ENCODE data around the gene CAST.

The CAST gene

GRCh38 chr5:96642281-96642640 lies 19.9 kb upstream of the CAST start:
- no peak for DNase-seq (ENCODE audit: low read depth)

GRCh38 chr5:96645091-96645490 lies 17.1 kb upstream of the CAST start:
- no peak for DNase-seq (ENCODE audit: low read depth)

DNA sequence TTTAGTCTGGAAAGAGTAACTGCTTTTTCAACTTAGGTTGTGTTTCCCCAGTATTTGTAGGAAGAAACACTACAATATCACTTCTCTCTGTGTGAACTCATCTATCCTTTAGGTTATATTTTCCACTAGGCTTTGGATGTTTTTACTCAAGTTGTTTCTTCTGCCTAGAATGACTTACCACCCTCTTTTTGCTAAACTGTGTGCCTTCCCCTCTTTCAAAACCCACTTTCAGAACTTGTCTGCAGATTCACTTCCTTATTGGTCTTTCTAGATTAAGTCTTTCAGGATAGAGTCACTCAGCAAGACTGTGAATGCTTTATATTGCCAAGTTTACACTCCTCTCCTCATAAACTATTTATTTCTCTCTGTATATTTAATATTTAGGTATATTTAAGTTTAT lies 14.2 kb upstream of the CAST start:
- DNase-seq (ENCODE audit: low read depth): no peak

DNA sequence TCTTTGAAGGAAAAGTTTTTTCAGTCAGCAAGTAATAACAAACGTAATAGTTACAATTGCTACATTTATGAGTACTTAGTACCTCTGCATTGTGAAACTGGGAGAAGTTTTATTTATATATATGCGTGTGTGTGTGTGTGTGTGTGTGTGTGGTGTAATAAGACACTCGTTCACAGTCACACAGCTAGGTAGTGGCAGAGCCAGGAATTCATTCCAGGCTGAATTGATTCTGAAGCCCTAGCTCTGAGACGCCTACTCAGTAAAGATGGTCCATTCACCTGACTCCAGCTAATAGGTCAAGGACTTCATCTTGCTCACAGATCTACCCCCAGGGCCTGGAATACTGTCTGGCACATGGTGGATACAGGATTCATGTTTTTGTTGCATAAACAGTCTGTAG lies 13.6 kb upstream of the CAST start:
- DNase-seq (ENCODE audit: low read depth): no peak

DNA sequence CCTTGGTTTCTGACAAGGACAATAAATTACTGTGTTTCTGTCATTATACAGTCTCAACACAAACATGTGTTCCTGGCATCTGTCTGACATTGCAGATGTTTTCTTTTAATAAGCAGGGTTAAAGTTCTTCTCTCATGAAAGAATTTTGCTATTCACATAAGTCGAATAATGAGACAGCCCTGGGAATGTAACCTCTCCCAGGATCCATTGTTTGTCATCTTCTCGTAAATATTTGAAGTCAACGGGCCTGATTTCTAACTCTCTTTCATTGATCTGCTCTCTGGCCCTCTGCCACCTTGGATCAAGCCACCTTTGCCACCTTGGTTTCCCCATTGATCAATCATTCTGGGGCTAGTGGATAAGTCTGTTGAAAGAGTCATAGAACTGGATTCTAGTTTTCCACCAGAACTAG lies 12.9 kb upstream of the CAST start:
- no peak for DNase-seq (ENCODE audit: low read depth)

DNA sequence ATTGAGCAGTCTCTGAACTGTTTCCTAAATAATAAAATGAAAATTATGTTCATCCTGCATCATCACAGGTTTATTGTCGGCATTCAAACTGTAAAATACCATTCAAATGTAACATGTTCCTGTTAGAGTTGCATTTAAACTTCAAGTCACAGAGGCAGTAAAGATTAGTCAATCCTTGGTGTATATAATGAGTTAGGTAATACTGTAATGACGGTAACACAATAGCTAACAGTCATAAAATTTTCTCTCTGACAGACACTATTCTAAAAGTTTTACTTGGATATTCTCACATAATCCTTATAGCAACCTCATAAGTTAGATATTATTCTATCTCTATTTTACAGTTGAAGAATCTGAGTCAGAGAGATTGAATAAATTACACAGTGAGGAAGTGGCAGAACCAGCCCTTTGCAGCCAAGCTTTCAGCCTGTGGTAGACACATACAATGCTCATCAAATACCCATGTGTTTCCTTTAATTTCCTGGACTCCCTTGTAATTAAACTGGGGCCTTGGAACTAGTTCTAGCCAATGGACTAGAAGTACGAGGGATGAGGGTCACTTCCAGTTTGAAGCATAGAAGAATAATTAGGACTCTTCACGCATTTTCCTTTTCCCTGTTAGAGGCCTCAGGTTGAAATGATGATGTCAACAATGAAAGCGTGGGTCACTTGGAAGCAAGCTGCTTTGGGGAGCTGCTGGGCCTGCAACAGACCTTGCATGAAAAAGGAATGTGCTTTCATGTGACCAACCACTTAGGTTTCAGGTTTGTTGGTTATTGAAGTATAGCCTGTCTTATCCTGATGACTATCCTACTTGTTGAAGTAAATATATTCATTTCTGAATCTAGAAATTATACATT lies 12.3 kb upstream of the CAST start:
- DNase-seq (ENCODE audit: low read depth): no peak

- DNase-seq (ENCODE audit: low read depth): no peak
These were observed 11.1 kb upstream of the CAST start for GRCh38 chr5:96651047-96651446.

- no peak for DNase-seq (ENCODE audit: low read depth)
These were observed 10.0 kb upstream of the CAST start for GRCh38 chr5:96651948-96652753.

GRCh38 chr5:96652769-96653454 lies 9.3 kb upstream of the CAST start:
- no peak for DNase-seq (ENCODE audit: low read depth)

DNA sequence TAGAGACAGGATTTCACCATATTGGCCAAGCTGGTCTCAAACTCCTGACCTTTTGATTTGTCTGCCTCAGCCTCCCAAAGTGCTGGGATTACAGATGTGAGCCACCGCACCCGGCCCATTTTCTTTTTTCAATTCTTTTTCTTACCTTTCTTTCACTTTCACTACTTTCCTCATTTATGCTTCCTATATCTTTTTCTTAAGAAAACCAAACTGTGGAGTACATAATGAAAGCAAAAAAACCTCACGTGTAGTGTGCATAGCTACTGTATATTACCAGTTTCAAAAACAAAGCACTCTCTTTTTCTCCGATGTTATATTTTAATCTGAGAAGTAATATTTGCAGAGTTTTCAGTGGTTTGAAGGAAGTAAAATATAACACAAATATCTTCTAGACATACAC lies 8.0 kb upstream of the CAST start:
- DNase-seq (ENCODE audit: low read depth): no peak

GRCh38 chr5:96655085-96655484 lies 7.1 kb upstream of the CAST start:
- no peak for DNase-seq (ENCODE audit: low read depth)

DNA sequence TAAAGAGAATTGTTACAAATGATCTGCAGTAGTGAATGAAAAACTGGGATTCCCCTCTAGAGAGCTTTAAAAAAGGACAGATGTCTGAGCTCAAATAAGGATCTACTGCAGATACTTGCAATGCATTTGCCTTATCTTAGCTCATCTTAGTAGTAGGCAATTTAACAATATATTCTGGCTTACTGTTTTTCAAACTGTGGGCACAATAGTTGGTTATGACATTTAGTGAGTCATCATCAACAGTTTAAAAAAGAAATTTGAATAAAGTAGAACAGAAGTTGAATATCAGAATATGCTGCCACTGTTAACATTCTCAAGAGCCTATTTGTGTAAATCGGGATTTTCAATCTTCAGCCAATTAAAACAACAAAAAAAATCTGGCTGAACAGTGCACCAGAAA lies 6.7 kb upstream of the CAST start:
- no peak for DNase-seq (ENCODE audit: low read depth)

- DNase-seq (ENCODE audit: low read depth): peak; percentile 89
These were observed 5.1 kb upstream of the CAST start for GRCh38 chr5:96657068-96657467.

DNA sequence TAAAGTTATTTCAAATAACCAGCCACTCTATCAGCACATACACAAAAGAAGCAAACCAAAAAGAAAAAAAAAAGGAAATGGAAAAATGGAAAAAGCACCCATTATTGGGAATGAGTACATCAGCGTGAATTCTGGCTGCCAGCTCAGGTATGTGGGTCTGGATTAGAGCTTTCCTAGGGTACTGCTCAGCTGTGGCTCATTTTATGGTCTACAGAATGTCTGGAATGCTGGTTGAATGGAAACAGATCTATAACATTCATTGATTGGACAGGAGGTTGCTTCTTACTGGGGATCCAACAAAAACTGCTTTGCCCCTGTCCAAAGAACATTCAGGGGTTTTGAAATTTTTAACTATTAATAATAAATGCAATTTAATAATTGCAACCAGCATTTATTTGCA lies 3.9 kb upstream of the CAST start:
- DNase-seq (ENCODE audit: low read depth): no peak

GRCh38 chr5:96659170-96659569 lies 3.0 kb upstream of the CAST start:
- DNase-seq (ENCODE audit: low read depth): no peak

DNA sequence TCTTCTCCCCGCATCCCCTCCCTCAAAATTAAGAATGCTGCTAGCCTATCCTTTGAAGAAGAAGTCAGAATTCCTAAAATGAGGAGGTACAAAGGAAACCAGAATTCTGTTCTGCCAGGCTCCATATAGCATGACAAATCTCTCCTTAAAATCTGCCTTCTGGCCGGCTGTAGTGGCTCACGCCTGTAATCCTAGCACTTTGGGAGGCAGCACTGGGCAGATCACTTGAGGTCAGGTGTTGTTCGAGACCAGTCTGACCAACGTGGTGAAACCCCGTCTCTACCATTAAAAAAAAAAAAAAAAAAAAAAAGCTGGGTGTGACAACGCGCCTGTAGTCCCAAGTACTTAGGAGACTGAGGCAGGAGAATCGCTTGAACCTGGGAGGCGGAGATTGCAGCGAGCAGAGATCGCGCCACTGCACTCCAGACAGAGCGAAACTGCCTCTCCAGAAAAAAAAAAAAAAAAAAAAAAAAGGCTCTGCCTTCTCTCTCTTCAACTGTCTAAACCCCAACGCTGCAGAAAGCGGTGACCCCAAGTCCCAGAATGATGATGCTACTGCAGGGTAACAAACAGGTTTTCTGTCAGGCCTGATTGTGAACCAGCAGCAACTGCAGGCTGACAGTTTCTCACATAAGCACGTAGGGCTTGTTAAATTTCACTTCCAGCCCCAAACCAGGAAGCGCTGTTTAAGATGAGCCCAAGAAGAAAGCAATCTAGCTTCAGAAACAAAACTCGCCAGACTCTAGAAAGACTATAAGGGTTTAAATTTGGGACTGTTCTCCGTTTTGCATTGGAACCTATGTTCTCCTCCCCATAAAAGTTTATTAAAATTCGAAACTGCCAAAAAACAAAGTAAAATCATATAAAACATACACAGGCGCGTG lies 963 bp upstream of the CAST start:
- DNase-seq (ENCODE audit: low read depth): peak; percentile 38

DNA sequence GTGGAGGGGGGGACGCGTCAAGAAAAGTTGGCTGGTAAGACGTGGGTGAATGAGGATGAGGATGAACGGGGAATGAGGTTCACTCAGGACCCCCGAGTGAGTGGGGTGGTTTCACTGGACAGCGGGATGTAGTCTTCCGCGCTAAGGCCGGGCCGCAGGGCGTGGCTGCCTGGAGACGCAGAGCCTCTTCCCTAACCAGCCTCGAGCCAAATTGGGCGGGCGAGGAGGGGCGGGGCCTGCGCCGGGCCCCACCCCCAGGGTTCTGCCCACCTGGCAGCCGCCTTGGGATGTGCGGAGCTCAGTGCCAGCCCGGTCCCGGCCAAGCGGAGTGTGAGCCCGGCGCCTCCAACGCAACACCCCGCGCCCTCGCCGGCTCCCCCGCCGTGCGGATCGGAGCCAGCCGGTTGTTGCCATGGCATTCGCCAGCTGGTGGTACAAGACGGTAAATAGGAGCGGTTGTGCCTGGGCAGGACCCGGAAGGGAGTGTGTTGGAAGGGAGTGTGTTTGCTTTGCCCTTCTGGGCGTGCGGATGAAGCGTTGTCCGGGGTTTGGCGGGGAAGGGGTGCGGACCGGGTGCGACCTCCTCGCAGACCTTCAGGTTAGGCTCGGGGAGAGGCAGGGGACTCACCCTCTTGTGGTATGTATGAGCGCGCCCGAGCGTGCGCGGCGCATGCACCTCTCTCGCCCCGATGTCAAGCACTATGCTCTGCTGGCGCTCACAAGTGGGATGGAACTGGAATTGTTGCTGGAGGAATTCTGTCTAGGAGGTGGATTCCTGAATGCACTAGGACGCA lies 746 bp downstream of the CAST start:
- peak; percentile 82 for DNase-seq (ENCODE audit: low read depth)

DNA sequence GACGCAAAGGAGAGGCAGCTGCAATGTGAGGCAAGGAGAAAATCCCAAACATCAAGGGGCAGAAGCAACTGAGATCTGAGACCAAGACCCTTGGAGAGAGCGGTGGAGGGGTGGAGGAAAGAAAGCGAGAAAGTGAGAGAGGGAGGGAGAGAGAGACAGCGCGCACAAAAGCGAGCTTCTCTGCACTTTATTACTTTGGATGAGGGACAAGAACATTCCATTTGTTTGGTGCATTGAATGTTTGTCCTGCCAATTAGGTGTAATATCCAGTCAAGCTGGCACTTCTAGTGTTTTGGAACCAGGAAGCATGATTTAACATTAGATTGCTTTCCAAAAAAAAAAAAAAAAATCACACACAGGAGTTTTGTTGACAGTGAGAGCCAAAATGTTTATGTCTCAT lies 1.4 kb downstream of the CAST start:
- no peak for DNase-seq (ENCODE audit: low read depth)

- no peak for DNase-seq (ENCODE audit: low read depth)
These were observed 2.5 kb downstream of the CAST start for GRCh38 chr5:96664669-96665068.

- no peak for DNase-seq (ENCODE audit: low read depth)
These were observed 6.5 kb downstream of the CAST start for GRCh38 chr5:96668725-96669124.

GRCh38 chr5:96669909-96670308 lies 7.7 kb downstream of the CAST start:
- no peak for DNase-seq (ENCODE audit: low read depth)

Measured in stromal cell of bone marrow (primary cell).